Cardiac septum (tissue), 1 donor: ENCODE data around the gene KAT2A. TPM values are rescaled to one million over a fixed set of nuclear protein-coding genes. Genes with fewer than 3 reads are reported as not detected.

ENCODE experiments used
- DNase-seq: peaks from one replicate; pipeline ENCODE4 v3.0.0-alpha.2; 2020; ENCODE audit warnings: low spot score
- intact Hi-C: fragments of 100-400 bp; cut with DNase I; formaldehyde crosslinking; loops from one replicate; pipeline ENCODE4 v1.14.0; 2022
- total RNA-seq: library from RNA; stranded (reverse); fragmentation: NEBNext Ultra II Directional; extraction: Animal tissue kit (Norgen Biotek cat#: 25700); gene quantifications from one replicate; pipeline ENCODE4 v1.2.1, GENCODE V29; 2021
- donor health status: DM: no; HTN: no; CAD: no.

The KAT2A gene
- total RNA-seq, 1 donor from 2014 or later, result 17.3 TPM

- DNase-seq, result no peak
- intact Hi-C loops, result no loop called here
Observed at GRCh38 chr17:42117397-42118125, 3.6 kb downstream of the KAT2A start.

- intact Hi-C loops, result loop anchor here (1.0 kb wide), 2 partner anchors 92 to 154 kb away; no protein-coding TSS in a partner anchor
- DNase-seq, result peak; percentile 87
Observed at GRCh38 chr17:42116705-42117396, 4.3 kb downstream of the KAT2A start.

GRCh38 chr17:42114118-42114517 is 7.0 kb downstream of the KAT2A start:
- intact Hi-C loops, result no loop called here
- DNase-seq, result no peak

- intact Hi-C loops, result no loop called here
- no peak for DNase-seq
Observed at GRCh38 chr17:42113293-42114069, 7.7 kb downstream of the KAT2A start.

- DNase-seq, result peak; percentile 81
- intact Hi-C loops, result no loop called here
Observed at GRCh38 chr17:42112552-42113176, 8.5 kb downstream of the KAT2A start, which contains the start of gene DHX58. DHX58 (minus strand) TSS chr17:42112714; CDS start chr17:42111892, 822 bp downstream.

- no peak for DNase-seq
- intact Hi-C loops, result no loop called here
Observed at GRCh38 chr17:42111871-42112551, 9.2 kb downstream of the KAT2A start.

- intact Hi-C loops, result no loop called here
- DNase-seq, result no peak
Observed at GRCh38 chr17:42111265-42111636, 9.9 kb downstream of the KAT2A start.

GRCh38 chr17:42110301-42111264 is 10.6 kb downstream of the KAT2A start:
- DNase-seq, result no peak
- intact Hi-C loops, result no loop called here

GRCh38 chr17:42109086-42109485 is 12.1 kb downstream of the KAT2A start:
- intact Hi-C loops, result no loop called here
- DNase-seq, result no peak

- peak; percentile 87 for DNase-seq
- intact Hi-C loops, result no loop called here
Observed at GRCh38 chr17:42107597-42108576, 13.3 kb downstream of the KAT2A start.

GRCh38 chr17:42107124-42107523 is 14.0 kb downstream of the KAT2A start:
- intact Hi-C loops, result no loop called here
- no peak for DNase-seq

- DNase-seq, result no peak
- intact Hi-C loops, result no loop called here
Observed at GRCh38 chr17:42106009-42106408, 15.2 kb downstream of the KAT2A start.

- intact Hi-C loops, result loop anchor here (5.0 kb wide), 1 partner anchor 37 kb away; no protein-coding TSS in a partner anchor
- DNase-seq, result no peak
Observed at GRCh38 chr17:42104264-42104663, 16.9 kb downstream of the KAT2A start.

GRCh38 chr17:42103221-42103954 is 17.8 kb downstream of the KAT2A start:
- no peak for DNase-seq
- intact Hi-C loops, result loop anchor here (2.0 to 5.0 kb wide), 2 partner anchors 36 to 79 kb away; no protein-coding TSS in a partner anchor

GRCh38 chr17:42101513-42102292 is 19.5 kb downstream of the KAT2A start:
- intact Hi-C loops, result loop anchor here (2.0 to 5.0 kb wide), 2 partner anchors 34 to 77 kb away; no protein-coding TSS in a partner anchor
- no peak for DNase-seq
